Measurements from ENCODE around the gene ZNF511.

DNA sequence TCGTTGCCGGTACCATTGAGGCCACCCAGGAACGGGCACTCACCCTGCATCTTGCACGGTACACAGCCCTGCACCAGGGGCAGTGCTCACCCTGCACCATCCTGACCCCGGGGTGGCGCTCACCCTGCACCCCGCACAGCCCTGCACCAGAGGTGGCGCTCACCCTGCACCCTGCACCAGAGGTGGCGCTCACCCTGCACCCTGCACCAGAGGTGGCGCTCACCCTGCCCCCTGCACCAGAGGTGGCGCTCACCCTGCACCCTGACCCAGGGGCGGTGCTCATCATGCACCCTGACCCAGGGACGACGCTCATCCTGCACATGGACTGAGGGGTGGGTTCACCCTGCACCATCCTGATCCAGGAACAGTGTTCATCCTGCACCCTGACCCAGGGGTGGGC lies 6.5 kb upstream of the ZNF511 start:
- TF ChIP-seq GATA2 (IDR thresholded peaks at IDR 0.05; ENCODE audit: low read depth, low read length) = no peak
- TF ChIP-seq GATA3 (IDR thresholded peaks at IDR 0.05; ENCODE audit: low read depth, low read length) = no peak

Data from SH-SY5Y (cell line).